Large intestine (tissue), 3 donors: Measurements from ENCODE around the gene RERE. TPM values are rescaled to one million over a fixed set of nuclear protein-coding genes. Genes with fewer than 3 reads are reported as not detected.
A peak's percentile ranks its signal among the peaks of the same experiment; 100 is the strongest.

Experiments used
- DNase-seq, 2 donors: peaks; one replicate each; pipeline versions ENCODE4 v3.0.0 to v3.0.0-alpha.2; 2013
- H3K27ac ChIP-seq: one replicate; pipeline ENCODE4 v1.5.1; 2013; ENCODE audit warnings: low read length
- H3K27me3 ChIP-seq: 2 replicates; pipeline ENCODE4 v1.6.1; 2013; ENCODE audit warnings: low read length; ENCODE audit not compliant: control insufficient read depth, insufficient read depth
- H3K36me3 ChIP-seq: 2 replicates; pipeline ENCODE4 v1.6.1; 2013; ENCODE audit warnings: low read length; ENCODE audit not compliant: control insufficient read depth, insufficient read depth
- H3K4me1 ChIP-seq: one replicate; pipeline ENCODE4 v1.6.1; 2013; ENCODE audit warnings: low read length; ENCODE audit not compliant: control insufficient read depth, insufficient read depth
- H3K4me3 ChIP-seq: one replicate; pipeline ENCODE4 v1.5.1; 2013; ENCODE audit warnings: low read length
- H3K9me3 ChIP-seq: one replicate; pipeline ENCODE4 v1.6.1; 2013; ENCODE audit warnings: mild to moderate bottlenecking, low read depth, low read length, moderate library complexity; ENCODE audit not compliant: control insufficient read depth
- WGBS: methylation state at CpG from one replicate; pipeline ENCODE4 v1.1.5; 2013; ENCODE audit warnings: low lambda C conversion rate; ENCODE audit not compliant: insufficient coverage; 5-methylcytosine and 5-hydroxymethylcytosine counted together
- polyA plus RNA-seq: library from polyadenylated mRNA; unstranded; fragments of 120-200 nt; gene quantifications from one replicate; pipeline ENCODE4 v1.2.1, GENCODE V29; 2013

Gene RERE
- polyA plus RNA-seq, 1 donor: 62.3 TPM

DNA sequence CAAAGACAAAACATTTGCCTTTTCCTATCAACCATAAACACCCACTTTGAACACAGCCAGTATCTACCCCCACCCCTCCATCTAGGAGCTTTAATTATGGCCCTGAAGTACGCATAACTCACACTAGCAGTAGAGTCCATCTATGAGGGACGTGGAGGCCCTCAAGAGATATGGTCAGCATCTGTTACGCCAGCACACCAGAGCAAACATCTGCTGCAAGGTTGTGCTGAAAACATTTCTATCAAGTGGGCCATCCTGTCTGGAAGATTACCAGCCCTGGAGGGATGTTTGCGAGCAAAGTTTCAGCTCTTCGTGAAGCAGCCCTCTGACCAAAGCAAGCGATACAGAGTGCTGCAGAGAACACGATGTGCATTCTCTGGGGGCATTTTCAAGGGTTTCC, 424.9 kb downstream of the RERE start:
- no peak for DNase-seq
- H3K9me3 ChIP-seq: no peaks in the 10 kb centered on the region
- WGBS: 83% methylated on average over 2 of the region's 7 CpGs
- no peaks in the 10 kb centered on the region for H3K27me3 ChIP-seq
- H3K36me3 ChIP-seq: peaks cover 48% of the 10 kb centered on the region
- H3K4me3 ChIP-seq: no peak overlapping the region
- peaks cover 6% of the 10 kb centered on the region for H3K4me1 ChIP-seq
- no peak overlapping the region for H3K27ac ChIP-seq

DNA sequence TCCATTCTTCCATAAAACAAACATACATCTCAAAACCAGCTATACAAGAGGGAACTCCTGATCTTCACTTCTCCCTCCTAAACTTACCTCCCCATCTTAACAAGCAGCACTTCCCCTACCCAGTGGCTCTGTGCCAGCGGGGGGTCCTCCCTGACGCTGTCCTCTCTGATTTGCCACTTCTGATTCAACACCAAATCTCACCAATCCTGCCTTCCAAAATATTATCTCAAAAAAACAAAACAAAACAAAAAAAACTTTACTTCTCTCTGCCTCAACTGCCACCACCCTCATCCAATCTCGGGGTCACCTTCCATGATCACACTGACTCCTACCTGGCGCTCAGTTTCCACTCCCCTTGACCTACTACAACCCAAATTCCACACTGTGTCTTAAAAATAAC, 426.7 kb downstream of the RERE start:
- Histone ChIP-seq H3K9me3 (no peaks in the 10 kb centered on the region), H3K4me3 (no peak overlapping the region), H3K4me1 (peaks cover 11% of the 10 kb centered on the region), H3K36me3 (peaks cover 37% of the 10 kb centered on the region), H3K27me3 (no peaks in the 10 kb centered on the region), H3K27ac (no peak overlapping the region)
- 89% methylated on average over 2 of the region's 4 CpGs for WGBS
- DNase-seq: no peak

DNA sequence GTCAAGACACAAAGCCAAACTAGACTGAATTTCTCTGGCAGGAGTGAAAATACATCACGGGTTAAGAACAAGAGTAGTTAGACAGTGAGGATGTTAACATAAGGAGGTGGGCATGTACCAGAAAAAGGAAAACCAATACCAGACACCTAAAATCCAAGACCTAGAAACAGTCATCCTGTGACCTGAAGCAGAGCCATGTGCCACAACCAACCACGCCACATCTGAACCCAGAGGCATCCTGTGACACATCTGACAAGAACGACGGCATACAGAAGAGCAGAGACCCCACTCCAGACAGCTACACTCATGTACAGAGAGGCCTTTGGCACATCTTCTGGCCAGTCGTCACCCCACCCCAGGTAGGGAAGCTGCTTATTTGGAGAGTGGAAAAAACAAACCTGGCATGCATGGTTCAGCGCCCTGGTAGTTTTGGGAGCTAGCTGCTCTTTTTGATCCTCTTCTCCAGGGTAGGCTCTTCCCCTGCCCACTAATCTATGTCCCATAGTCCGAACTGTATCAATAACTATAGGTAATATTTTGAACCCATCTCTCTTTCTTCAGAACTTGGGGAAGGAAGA, 427.4 kb downstream of the RERE start:
- WGBS: no CpG with 5 or more reads among the region's 7 CpGs
- H3K36me3 ChIP-seq: peaks cover 38% of the 10 kb centered on the region
- H3K9me3 ChIP-seq: no peaks in the 10 kb centered on the region
- no peaks in the 10 kb centered on the region for H3K27me3 ChIP-seq
- no peak for DNase-seq
- peaks cover 11% of the 10 kb centered on the region for H3K4me1 ChIP-seq
- H3K27ac ChIP-seq: no peak overlapping the region
- no peak overlapping the region for H3K4me3 ChIP-seq

DNA sequence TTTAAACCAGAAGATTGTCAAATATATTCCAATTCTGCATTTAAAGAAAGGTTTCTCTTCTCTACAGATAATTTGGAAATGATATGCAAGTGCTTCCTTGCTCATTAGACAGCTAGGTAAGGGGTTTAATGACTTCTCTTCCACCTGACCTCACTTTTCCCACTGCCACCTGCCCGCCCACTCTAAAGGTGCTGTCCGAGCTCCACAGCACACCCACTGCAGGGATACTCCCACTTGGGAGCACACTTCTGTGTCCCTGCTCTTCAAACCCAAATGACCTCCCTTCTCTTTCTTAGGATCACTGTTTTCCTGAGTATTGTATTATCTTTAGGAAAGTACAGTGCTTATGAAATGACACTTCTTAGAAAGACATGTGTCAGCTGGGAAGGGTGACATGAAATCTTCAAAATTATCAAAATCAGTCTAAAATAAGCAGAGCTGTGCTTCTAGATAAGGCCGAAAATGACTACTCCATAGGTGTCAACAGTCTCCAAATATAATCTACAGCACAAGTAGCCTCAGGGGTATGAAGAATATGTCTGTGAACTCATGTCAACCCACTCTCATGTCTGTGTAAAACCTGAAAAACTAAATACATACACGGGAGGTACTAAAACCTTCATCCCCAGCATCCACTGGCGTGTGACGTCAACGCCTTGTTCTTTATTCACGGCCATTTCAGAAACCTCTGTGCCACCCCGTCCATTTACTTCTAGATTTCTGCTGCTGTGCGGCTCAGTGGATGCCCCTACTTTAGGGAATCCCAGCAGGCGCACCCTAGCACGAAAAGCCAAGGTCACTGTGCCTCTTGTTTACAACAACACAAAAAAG, 428.5 kb downstream of the RERE start:
- Histone ChIP-seq H3K27me3 (no peaks in the 10 kb centered on the region), H3K27ac (no peak overlapping the region), H3K36me3 (peaks cover 45% of the 10 kb centered on the region), H3K9me3 (no peaks in the 10 kb centered on the region), H3K4me1 (peaks cover 11% of the 10 kb centered on the region), H3K4me3 (no peak overlapping the region)
- no CpG with 5 or more reads among the region's 12 CpGs for WGBS
- no peak for DNase-seq

GRCh38 chr1:8386247-8386646, 431.2 kb downstream of the RERE start:
- Histone ChIP-seq H3K27me3 (no peaks in the 10 kb centered on the region), H3K4me1 (peaks cover 9% of the 10 kb centered on the region), H3K36me3 (peaks cover 46% of the 10 kb centered on the region), H3K9me3 (no peaks in the 10 kb centered on the region), H3K4me3 (no peak overlapping the region), H3K27ac (no peak overlapping the region)
- DNase-seq: no peak

- no peaks in the 10 kb centered on the region for H3K9me3 ChIP-seq
- H3K27ac ChIP-seq: no peak overlapping the region
- peaks cover 45% of the 10 kb centered on the region for H3K36me3 ChIP-seq
- H3K27me3 ChIP-seq: no peaks in the 10 kb centered on the region
- no CpG with 5 or more reads among the region's 2 CpGs for WGBS
- peaks cover 10% of the 10 kb centered on the region for H3K4me1 ChIP-seq
- H3K4me3 ChIP-seq: no peak overlapping the region
- no peak for DNase-seq
Measured at GRCh38 chr1:8384577-8384976, 432.9 kb downstream of the RERE start.

DNA sequence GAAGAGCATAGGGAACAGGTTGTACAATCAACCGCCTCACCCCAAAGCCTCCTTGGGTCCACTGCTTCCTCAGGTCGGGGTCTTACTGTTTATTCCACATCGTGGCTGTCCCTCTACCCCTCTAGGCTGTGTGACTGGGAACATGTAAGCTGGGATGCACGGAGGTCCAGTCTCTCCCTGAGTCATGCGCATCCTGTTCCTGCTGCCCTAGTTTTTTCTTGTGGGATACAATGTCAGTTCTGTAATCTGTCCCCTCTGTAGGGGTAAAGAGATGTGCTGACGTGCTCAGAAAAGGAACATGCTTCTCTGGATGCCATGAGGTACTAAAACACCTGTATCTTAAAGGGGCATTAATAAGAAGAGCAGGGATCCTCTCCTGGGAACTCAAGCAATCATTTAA, 433.4 kb downstream of the RERE start:
- Histone ChIP-seq H3K9me3 (no peaks in the 10 kb centered on the region), H3K4me3 (no peak overlapping the region), H3K27ac (no peak overlapping the region), H3K36me3 (peaks cover 40% of the 10 kb centered on the region), H3K4me1 (peaks cover 14% of the 10 kb centered on the region), H3K27me3 (no peaks in the 10 kb centered on the region)
- DNase-seq: no peak
- 60% methylated on average over 1 of the region's 6 CpGs for WGBS

DNA sequence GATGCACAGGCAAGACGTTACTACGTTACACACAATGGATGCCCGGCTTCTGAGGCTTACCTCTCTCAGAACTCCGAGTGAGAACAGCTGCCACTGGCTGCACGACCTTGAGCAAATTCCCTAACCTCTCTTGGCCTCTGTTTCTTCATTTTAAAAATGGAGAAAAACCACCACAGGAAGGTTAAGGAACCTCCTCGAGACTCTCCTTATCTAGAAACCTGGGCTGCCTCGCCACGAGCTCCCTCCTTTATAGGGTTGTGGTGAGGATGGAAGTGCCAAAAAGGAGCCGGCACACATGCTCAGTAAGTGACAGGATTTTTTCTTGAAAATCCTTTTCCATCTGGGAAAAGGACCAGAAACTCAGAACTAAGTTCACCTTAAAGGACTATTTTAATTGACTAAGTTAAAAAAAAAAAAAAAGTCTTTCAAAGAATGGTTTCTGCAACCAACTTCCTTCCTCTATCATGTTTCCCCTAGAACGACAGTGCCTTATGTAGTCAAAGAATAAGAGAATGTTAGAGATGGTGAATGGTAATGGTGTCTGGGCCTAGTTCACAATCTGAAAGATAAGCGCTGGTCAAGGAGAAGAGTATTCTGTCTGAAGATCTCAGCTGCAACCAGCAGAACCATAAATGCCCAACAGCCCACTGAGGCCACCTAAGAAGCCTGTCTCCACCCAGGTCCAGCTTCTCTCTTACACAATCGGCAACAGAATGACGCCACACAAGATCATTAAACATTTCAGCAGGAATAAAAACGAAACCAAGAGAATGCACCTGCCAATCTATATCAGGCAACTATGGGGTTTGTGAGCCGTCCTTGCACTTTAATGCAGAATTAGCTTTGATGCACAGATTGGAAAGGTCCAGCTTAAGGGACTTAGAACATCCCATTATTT, 434.6 kb downstream of the RERE start:
- H3K27ac ChIP-seq: peak overlapping the region; percentile 9
- no peaks in the 10 kb centered on the region for H3K9me3 ChIP-seq
- H3K4me3 ChIP-seq: no peak overlapping the region
- H3K27me3 ChIP-seq: no peaks in the 10 kb centered on the region
- H3K36me3 ChIP-seq: peaks cover 43% of the 10 kb centered on the region
- no CpG with 5 or more reads among the region's 15 CpGs for WGBS
- no peak for DNase-seq
- peaks cover 14% of the 10 kb centered on the region for H3K4me1 ChIP-seq

DNA sequence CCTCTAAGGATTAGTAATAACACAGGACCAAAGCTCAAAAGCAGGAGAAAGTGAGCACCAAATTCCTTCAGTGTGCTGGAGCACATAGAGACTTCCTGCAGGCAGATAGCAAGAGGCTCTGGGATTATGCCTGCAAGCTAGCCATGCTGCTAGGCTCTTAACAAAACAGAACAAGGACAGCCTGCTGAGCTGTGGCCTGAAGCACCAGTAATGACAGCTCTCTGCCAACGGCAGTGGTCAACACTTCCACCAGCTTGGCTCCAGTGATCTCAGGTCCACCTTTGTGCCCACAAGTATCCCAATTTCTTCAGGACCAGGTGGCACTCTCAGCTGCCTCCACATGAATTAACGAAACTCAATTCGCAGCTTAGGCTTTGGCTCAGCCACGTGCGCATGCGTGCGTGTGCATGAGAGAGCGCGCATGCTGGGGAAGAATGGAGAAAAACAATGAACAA, 435.4 kb downstream of the RERE start:
- no peak overlapping the region for H3K4me3 ChIP-seq
- peaks cover 8% of the 10 kb centered on the region for H3K4me1 ChIP-seq
- no peak for DNase-seq
- no peaks in the 10 kb centered on the region for H3K9me3 ChIP-seq
- peaks cover 47% of the 10 kb centered on the region for H3K36me3 ChIP-seq
- no peaks in the 10 kb centered on the region for H3K27me3 ChIP-seq
- WGBS: 96% methylated on average over 5 of the region's 9 CpGs
- no peak overlapping the region for H3K27ac ChIP-seq

DNA sequence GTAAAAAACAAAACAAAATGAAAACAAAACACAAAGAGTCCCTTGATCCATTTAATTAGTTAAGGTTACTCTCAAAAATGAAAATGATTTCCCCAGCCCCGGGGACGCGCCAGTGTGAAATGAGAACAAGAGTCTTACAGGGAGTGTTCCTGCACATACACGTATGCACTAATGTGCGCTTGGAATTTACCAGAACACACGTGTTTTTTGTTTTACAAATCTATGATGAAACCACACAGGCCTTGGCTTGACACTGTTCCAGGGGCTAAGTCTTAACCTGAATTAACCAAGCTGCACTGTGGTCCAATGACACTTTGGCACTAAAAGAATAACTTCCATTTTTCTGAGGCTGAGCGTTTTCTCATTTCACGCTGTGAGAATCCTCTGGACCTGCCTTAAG, 435.8 kb downstream of the RERE start:
- Histone ChIP-seq H3K9me3 (no peaks in the 10 kb centered on the region), H3K36me3 (peaks cover 47% of the 10 kb centered on the region), H3K27ac (no peak overlapping the region), H3K27me3 (no peaks in the 10 kb centered on the region), H3K4me1 (peaks cover 8% of the 10 kb centered on the region), H3K4me3 (no peak overlapping the region)
- no peak for DNase-seq
- WGBS: 97% methylated on average over 5 of the region's 8 CpGs
